OCI-LY7 (cell line): ENCODE results near the gene NR3C1. TPM values are rescaled to one million over a fixed set of nuclear protein-coding genes. Genes with fewer than 3 reads are reported as not detected.

Source experiments
- BruUV-seq: library from RNA; stranded (reverse); fragments of 400-500 nt; replicated peaks from 2 replicates; lab custom pipeline; 2021; lab: Mats Ljungman, UMichigan
- CTCF ChIA-PET: fragments of 300-600 bp; sonication (Branson Sonifier 250); formaldehyde crosslinking; loops from one replicate; lab custom pipeline; 2022; ENCODE audit warnings: antibody characterized with exemption; ENCODE audit not compliant: unreplicated experiment; lab: Charles Lee
- POLR2A ChIA-PET: fragments of 300-600 bp; sonication (Branson Sonifier 250); formaldehyde crosslinking; loops from one replicate; lab custom pipeline; 2022; ENCODE audit warnings: antibody characterized with exemption; lab: Charles Lee
- DNase-seq: peaks from one replicate; pipeline ENCODE4 v3.0.0-alpha.2; 2015; ENCODE audit warnings: low spot score
- H2AFZ ChIP-seq: fragments of 200-600 bp; sonication (generic), shearing (Covaris generic); 2 replicates; pipeline ENCODE4 v1.6.1; 2014; ENCODE audit warnings: mild to moderate bottlenecking, antibody characterized with exemption, low read length, moderate library complexity
- H3K27ac ChIP-seq: fragments of 200-600 bp; sonication (generic); 2 replicates; pipeline ENCODE4 v1.5.1; 2014; ENCODE audit warnings: mixed run types, low read depth, mild to moderate bottlenecking, moderate library complexity, low read length, inconsistent platforms; ENCODE audit not compliant: poor library complexity, severe bottlenecking
- H3K36me3 ChIP-seq: fragments of 200-600 bp; sonication (generic); 2 replicates; pipeline ENCODE4 v1.6.1; 2014; ENCODE audit warnings: mild to moderate bottlenecking, antibody characterized with exemption, low read length, moderate library complexity, mixed read lengths; ENCODE audit not compliant: insufficient read depth
- H3K4me1 ChIP-seq: fragments of 200-600 bp; sonication (generic); 2 replicates; pipeline ENCODE4 v1.5.1; 2014; ENCODE audit warnings: mild to moderate bottlenecking, low read length; ENCODE audit not compliant: insufficient read depth, poor library complexity, severe bottlenecking
- H3K4me2 ChIP-seq: fragments of 200-600 bp; sonication (generic); 2 replicates; pipeline ENCODE4 v1.6.1; 2014; ENCODE audit warnings: mild to moderate bottlenecking, low read length
- H3K4me3 ChIP-seq: fragments of 200-600 bp; sonication (generic); 2 replicates; pipeline ENCODE4 v1.5.1; 2014; ENCODE audit warnings: mild to moderate bottlenecking, low read depth, low read length; ENCODE audit not compliant: poor library complexity, severe bottlenecking
- H3K79me2 ChIP-seq: fragments of 200-600 bp; sonication (generic); 2 replicates; pipeline ENCODE4 v1.6.1; 2016; ENCODE audit warnings: low read depth, mild to moderate bottlenecking, low read length, moderate library complexity, mixed read lengths; ENCODE audit not compliant: insufficient read depth
- H3K9me2 ChIP-seq: fragments of 200-600 bp; sonication (generic); 2 replicates; pipeline ENCODE4 v1.6.1; 2016; ENCODE audit warnings: mild to moderate bottlenecking, low read length, mixed read lengths; ENCODE audit not compliant: insufficient read depth
- H3K9me3 ChIP-seq: fragments of 200-600 bp; sonication (generic); 2 replicates; pipeline ENCODE4 v1.6.1; 2014; ENCODE audit warnings: mild to moderate bottlenecking, mixed run types, low read length, mixed read lengths
- H4K20me1 ChIP-seq: fragments of 200-600 bp; sonication (generic); 2 replicates; pipeline ENCODE4 v1.6.1; 2014; ENCODE audit warnings: mild to moderate bottlenecking, antibody characterized with exemption, low read length, moderate library complexity, mixed read lengths; ENCODE audit not compliant: insufficient read depth
- EZH2phosphoT487 ChIP-seq: fragments of 200-600 bp; sonication (generic); IDR thresholded peaks from 2 replicates; pipeline ENCODE4 v1.6.1; 2018; ENCODE audit warnings: low read depth, borderline replicate concordance, mild to moderate bottlenecking, mixed run types, antibody characterized with exemption, low read length, moderate library complexity, mixed read lengths
- intact Hi-C: fragments of 100-400 bp; cut with micrococcal nuclease; formaldehyde crosslinking; loops from one replicate; pipeline ENCODE4 v1.10.0; 2022; ENCODE audit not compliant: unreplicated experiment
- total RNA-seq, 2 experiments: library from RNA; depleted of rRNA in 1 of 2; stranded (reverse); fragments of >200 nt in 1 of 2; shearing (Covaris generic) in 1 of 2; gene quantifications; 2 replicates each; pipeline ENCODE4 v1.2.3, GENCODE V29; 2014 to 2022
- TF ChIP-seq, protein P1 (sequence below): fragments of 200-600 bp; sonication (generic); conservative IDR thresholded peaks from 2 replicates; pipeline ENCODE4 v1.5.1; 2014; ENCODE audit warnings: mild to moderate bottlenecking, antibody characterized with exemption, low read length, moderate library complexity, mixed read lengths

The NR3C1 gene
- total RNA-seq, 2 experiments from 2014 or later = 45.6 to 106 TPM

DNA sequence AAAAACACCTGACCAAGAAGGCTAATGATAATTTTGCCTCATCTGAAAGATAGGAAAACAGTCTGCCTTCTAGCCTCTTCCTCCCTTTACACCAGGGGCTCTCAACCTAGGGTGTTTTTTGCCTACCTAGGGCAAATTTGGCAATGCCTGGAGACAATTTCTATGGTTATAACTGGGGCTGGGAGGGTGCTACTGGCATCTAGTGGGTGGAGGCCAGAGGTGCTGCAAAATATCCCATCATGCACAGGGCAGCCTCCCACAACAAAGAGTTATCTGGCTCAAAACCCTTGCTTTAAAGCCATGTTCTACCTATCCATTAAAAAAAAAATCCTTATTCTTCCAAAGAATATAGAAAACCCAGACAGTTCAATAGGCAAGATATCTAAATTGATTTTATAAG, 45.0 kb upstream of the NR3C1 start:
- ChIA-PET CTCF (no interaction called here), POLR2A (no interaction called here)
- Histone ChIP-seq H3K36me3 (no peaks in the 10 kb centered on the region; the same call in 1 of the 2 replicates), H3K9me2 (no peaks in the 10 kb centered on the region), H2AFZ (peak overlapping the region; percentile 84), H3K4me2 (no peak overlapping the region), H3K9me3 (peaks cover 4% of the 10 kb centered on the region; the same call in 1 of the 2 replicates), H3K4me1 (peaks cover 29% of the 10 kb centered on the region), H3K4me3 (no peak overlapping the region), H4K20me1 (no peaks in the 10 kb centered on the region), H3K27ac (no peak overlapping the region), H3K79me2 (no peaks in the 10 kb centered on the region)
- intact Hi-C loops = no loop called here
- BruUV-seq = no TSS peak
- no peak for TF ChIP-seq EZH2phosphoT487
- TF ChIP-seq, protein P1, sequence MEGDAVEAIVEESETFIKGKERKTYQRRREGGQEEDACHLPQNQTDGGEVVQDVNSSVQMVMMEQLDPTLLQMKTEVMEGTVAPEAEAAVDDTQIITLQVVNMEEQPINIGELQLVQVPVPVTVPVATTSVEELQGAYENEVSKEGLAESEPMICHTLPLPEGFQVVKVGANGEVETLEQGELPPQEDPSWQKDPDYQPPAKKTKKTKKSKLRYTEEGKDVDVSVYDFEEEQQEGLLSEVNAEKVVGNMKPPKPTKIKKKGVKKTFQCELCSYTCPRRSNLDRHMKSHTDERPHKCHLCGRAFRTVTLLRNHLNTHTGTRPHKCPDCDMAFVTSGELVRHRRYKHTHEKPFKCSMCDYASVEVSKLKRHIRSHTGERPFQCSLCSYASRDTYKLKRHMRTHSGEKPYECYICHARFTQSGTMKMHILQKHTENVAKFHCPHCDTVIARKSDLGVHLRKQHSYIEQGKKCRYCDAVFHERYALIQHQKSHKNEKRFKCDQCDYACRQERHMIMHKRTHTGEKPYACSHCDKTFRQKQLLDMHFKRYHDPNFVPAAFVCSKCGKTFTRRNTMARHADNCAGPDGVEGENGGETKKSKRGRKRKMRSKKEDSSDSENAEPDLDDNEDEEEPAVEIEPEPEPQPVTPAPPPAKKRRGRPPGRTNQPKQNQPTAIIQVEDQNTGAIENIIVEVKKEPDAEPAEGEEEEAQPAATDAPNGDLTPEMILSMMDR = peak; percentile 74
- peak; percentile 23 for DNase-seq

DNA sequence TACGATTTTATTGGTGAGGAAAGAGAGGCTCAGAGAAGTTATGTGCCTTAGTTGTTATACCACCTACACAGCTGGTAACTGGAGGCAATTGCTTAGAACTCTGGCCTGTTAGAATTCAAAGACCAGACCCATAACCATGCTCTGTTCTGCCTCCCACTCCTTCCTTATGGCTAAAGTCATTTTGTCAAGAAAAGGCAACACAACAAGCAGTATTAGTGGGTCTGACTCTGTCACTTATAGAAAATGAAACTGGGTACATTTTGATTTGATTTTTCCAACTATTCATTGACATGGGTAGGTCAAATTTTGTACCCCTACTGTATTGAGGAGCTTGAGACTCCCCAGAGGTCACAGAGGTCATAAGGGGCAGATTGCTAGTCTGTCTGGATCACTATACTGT, 44.5 kb upstream of the NR3C1 start:
- Histone ChIP-seq H2AFZ (peak overlapping the region; percentile 84), H3K27ac (no peak overlapping the region), H3K36me3 (no peaks in the 10 kb centered on the region; the same call in 1 of the 2 replicates), H3K9me2 (no peaks in the 10 kb centered on the region), H3K9me3 (peaks cover 4% of the 10 kb centered on the region; the same call in 1 of the 2 replicates), H3K79me2 (no peaks in the 10 kb centered on the region), H3K4me3 (no peak overlapping the region), H3K4me2 (no peak overlapping the region), H3K4me1 (peaks cover 26% of the 10 kb centered on the region), H4K20me1 (no peaks in the 10 kb centered on the region)
- ChIA-PET POLR2A (no interaction called here), CTCF (no interaction called here)
- intact Hi-C loops = no loop called here
- TF ChIP-seq, protein P1 = no peak
- no peak for TF ChIP-seq EZH2phosphoT487
- no TSS peak for BruUV-seq
- DNase-seq = no peak

DNA sequence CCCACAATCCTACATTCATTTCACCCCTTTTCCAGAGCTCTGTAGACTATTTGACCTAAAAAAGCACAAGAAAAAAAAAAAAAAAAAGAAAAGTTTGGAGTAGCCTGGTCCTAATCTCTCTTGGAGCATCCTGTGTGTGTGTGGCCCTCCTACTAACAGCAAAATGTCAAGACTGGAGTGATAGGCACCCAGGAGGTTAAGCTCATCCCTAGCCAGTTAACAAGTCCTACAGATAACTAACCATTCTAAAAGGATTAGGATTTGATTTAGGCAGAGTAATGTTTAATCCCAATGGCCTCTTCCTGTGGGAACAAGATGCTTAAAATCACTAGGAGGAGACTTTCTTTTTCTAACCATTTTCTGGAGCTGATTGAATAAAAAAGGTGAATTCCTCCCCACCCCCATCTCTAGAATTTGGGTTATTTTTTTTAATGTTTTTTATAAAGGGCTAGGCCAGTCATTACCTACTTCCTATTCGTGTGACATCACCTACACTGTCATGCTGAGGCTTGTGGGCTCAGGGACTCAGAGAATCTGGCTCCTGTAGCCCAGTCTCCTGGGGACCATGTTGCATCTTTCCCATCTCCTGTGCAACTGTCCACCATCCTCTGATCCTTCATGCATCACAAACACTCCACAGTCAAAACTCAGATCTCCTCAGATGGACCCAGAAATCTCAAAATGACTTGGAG, 43.2 kb upstream of the NR3C1 start:
- Histone ChIP-seq H3K27ac (no peak overlapping the region), H3K36me3 (no peaks in the 10 kb centered on the region; the same call in 1 of the 2 replicates), H3K4me3 (no peak overlapping the region), H3K4me2 (no peak overlapping the region), H3K9me3 (no peaks in the 10 kb centered on the region), H4K20me1 (no peaks in the 10 kb centered on the region), H3K79me2 (no peaks in the 10 kb centered on the region), H2AFZ (peak overlapping the region; percentile 84; the same call in 1 of the 2 replicates), H3K9me2 (no peaks in the 10 kb centered on the region), H3K4me1 (peaks cover 26% of the 10 kb centered on the region)
- ChIA-PET POLR2A (interaction anchor here (0.6 to 3.2 kb wide), 18 partner anchors 8 to 1642 kb away, joined by 3 to 28 read pairs (median 4); no protein-coding TSS in a partner anchor), CTCF (interaction anchor here (0.7 kb wide), 1 partner anchor 13 kb away, joined by 3 read pairs; no protein-coding TSS in a partner anchor)
- no peak for DNase-seq
- TF ChIP-seq, protein P1 = no peak
- no peak for TF ChIP-seq EZH2phosphoT487
- no TSS peak for BruUV-seq
- intact Hi-C loops = no loop called here
